Sciatic nerve (tissue), 1 donor: Measurements from ENCODE around the gene IHH. TPM values are rescaled to one million over a fixed set of nuclear protein-coding genes. Genes with fewer than 3 reads are reported as not detected.

ENCODE experiments used
- microRNA-seq: library from miRNA; unstranded; fragments of <30 nt; microRNA quantifications from one replicate; pipeline ENCODE4 v1.2.0, GENCODE V29; 2020
- total RNA-seq: library from RNA; stranded (reverse); fragmentation: NEBNext Ultra II Directional; extraction: Animal tissue kit (Norgen Biotek cat#: 25700); gene quantifications from one replicate; pipeline ENCODE4 v1.2.1, GENCODE V29; 2021
- donor health status: DM: no; HTN: no; CAD: no.

The IHH gene
- total RNA-seq, 1 donor from 2014 or later = 0.22 TPM

Small RNA genes lying within 50 kb of the gene (microRNA-seq; reads per million reads assigned to microRNA genes)
- gene MIR3131 = not detected

Other genes starting within 250 kb of the IHH start
- 0.49 TPM for gene PRKAG3, start 229.1 kb downstream of the IHH start, total RNA-seq
- gene WNT6, start 201.1 kb downstream of the IHH start, total RNA-seq = 23.3 TPM
- gene WNT10A, start 180.1 kb downstream of the IHH start, total RNA-seq = 0.94 TPM
- not detected for gene CDK5R2, start 101.3 kb downstream of the IHH start, total RNA-seq
- gene FEV, start 75.7 kb downstream of the IHH start, total RNA-seq = not detected
- not detected for gene CRYBA2, start 67.5 kb downstream of the IHH start, total RNA-seq
- 0.18 TPM for gene CFAP65, start 19.4 kb downstream of the IHH start, total RNA-seq
- 15.0 TPM for gene NHEJ1, start 99.9 kb upstream of the IHH start, total RNA-seq
- 3.3 TPM for gene SLC23A3, start 109.1 kb upstream of the IHH start, total RNA-seq
- 55.8 TPM for gene CNPPD1, start 116.0 kb upstream of the IHH start, total RNA-seq
- 75.7 TPM for gene RETREG2, start 117.4 kb upstream of the IHH start, total RNA-seq
- gene ZFAND2B, start 145.9 kb upstream of the IHH start, total RNA-seq = 40.8 TPM
- gene ABCB6, start 158.0 kb upstream of the IHH start, total RNA-seq = 32.6 TPM
- 39.9 TPM for gene ATG9A, start 168.7 kb upstream of the IHH start, total RNA-seq
- gene ANKZF1, start 168.9 kb upstream of the IHH start, total RNA-seq = 46.9 TPM
- 4.2 TPM for gene GLB1L, start 184.5 kb upstream of the IHH start, total RNA-seq
- 16.5 TPM for gene STK16, start 184.6 kb upstream of the IHH start, total RNA-seq
- gene TUBA4B, start 192.3 kb upstream of the IHH start, total RNA-seq = not detected
- gene TUBA4A, start 193.0 kb upstream of the IHH start, total RNA-seq = 12.5 TPM
- gene DNAJB2, start 218.4 kb upstream of the IHH start, total RNA-seq = 120 TPM
- 0.58 TPM for gene PTPRN, start 248.5 kb upstream of the IHH start, total RNA-seq